ENCODE results near the gene FAM78A. TPM values are rescaled to one million over a fixed set of nuclear protein-coding genes. Genes with fewer than 3 reads are reported as not detected.

Gene FAM78A
- total RNA-seq (2021) (0.84 and 1.7 TPM in 2 replicates), Bru-seq, nascent RNA (percentile 20 among the genes with signal in this experiment), BruChase-seq, experiment 1, labeled RNA remaining after a 2-hour chase (percentile 35 among the genes with signal in this experiment), BruChase-seq, experiment 2, labeled RNA remaining after a 6-hour chase (percentile 36 among the genes with signal in this experiment)
- long read RNA-seq, partial matches to known transcripts, result 0 of 1 reads
- long read RNA-seq, other reads (novel, unspliced or antisense), result 1 of 1 reads

- BruUV-seq (replicated peaks), result no TSS peak
- ChIA-PET POLR2A (ENCODE audit: low non-redundant PET) (no interaction called here), CTCF (no interaction called here)
- TF ChIP-seq EZH2 (IDR thresholded peaks at IDR 0.05; ENCODE audit: borderline replicate concordance, low read depth, low read length, poor library complexity, severe bottlenecking), result no peak
- no peak for TF ChIP-seq CTCF (conservative IDR thresholded peaks at IDR 0.05; ENCODE audit: low read depth, low read length)
- intact Hi-C loops (cut with micrococcal nuclease; ENCODE audit: unreplicated experiment), result no loop called here
- Histone ChIP-seq H3K27me3 (replicated peaks; ENCODE audit: insufficient read depth, low read depth, low read length, poor library complexity) (no peaks in the 10 kb centered on the region), H3K4me1 (ENCODE audit: insufficient read depth, low read length, poor library complexity, severe bottlenecking) (peaks cover 11% of the 10 kb centered on the region), H3K27ac (ENCODE audit: low read depth, low read length, poor library complexity, severe bottlenecking) (no peak within 1 kb of the TSS), H3K4me3 (ENCODE audit: low read depth, low read length, poor library complexity, severe bottlenecking) (peak within 1 kb of the TSS; percentile 72), H3K36me3 (ENCODE audit: insufficient read depth, low read length, poor library complexity, severe bottlenecking) (no peaks in the 10 kb centered on the region), H3K9me3 (ENCODE audit: low read depth, low read length, poor library complexity, severe bottlenecking) (no peaks in the 10 kb centered on the region)
- DNase-seq (ENCODE audit: low spot score), result no peak
Measured at GRCh38 chr9:131276094-131276888, at the start of gene FAM78A. FAM78A (minus strand) TSS chr9:131276510; CDS start chr9:131276179, 331 bp downstream.

DNA sequence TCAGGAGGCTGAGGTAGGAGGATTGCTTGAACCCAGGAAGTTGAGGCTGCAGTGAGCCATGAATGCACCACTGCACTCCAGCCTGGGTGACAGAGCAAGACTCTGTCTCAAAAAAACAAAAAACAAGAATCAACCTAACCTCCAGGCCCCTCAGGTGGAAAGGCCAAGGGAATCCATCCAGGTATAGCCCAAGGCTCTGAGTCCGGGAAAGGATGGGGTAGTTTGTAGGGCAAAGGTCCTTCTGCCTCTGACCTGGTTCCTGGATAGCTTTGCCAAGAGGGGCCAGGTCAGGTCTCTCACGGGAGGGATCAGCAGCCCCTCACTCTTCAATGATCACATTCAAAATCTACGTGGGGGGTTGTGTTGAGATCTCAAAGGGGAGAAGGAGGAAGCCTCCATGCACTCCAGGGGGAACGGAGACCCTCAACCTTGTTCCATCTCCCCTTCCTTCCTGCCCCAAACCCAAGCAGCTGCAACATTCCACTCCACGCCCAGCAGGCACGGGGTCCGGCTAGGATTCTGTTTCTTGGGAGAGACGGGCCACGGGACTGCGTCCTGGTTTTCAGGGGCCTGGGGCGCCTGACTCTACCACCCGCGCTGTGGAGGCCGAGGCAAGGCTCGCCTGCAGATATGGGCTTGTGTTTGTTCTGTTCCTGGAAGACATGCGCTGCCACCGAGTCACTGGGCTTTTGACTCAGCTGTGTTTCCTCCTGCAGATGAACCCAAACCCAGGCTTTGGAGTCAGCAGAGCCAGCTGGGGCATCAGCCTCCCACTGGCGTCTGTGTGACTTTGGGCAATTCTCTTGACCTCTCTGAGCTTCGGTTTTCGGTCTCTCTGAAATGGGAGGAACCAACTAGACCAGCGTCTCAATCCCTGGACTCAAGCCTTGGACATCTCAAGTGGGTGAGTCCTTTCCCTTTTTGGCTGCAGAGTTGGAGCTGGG is 48.7 kb upstream of the FAM78A start:
- Histone ChIP-seq H3K36me3 (ENCODE audit: insufficient read depth, low read length, poor library complexity, severe bottlenecking) (no peaks in the 10 kb centered on the region), H3K4me1 (ENCODE audit: insufficient read depth, low read length, poor library complexity, severe bottlenecking) (no peaks in the 10 kb centered on the region), H3K9me3 (ENCODE audit: low read depth, low read length, poor library complexity, severe bottlenecking) (no peaks in the 10 kb centered on the region), H3K27ac (ENCODE audit: low read depth, low read length, poor library complexity, severe bottlenecking) (no peak overlapping the region), H3K4me3 (ENCODE audit: low read depth, low read length, poor library complexity, severe bottlenecking) (no peak overlapping the region), H3K27me3 (replicated peaks; ENCODE audit: insufficient read depth, low read depth, low read length, poor library complexity) (no peaks in the 10 kb centered on the region)
- intact Hi-C loops (cut with micrococcal nuclease; ENCODE audit: unreplicated experiment), result no loop called here
- no peak for DNase-seq (ENCODE audit: low spot score)
- TF ChIP-seq EZH2 (IDR thresholded peaks at IDR 0.05; ENCODE audit: borderline replicate concordance, low read depth, low read length, poor library complexity, severe bottlenecking) (no peak), CTCF (conservative IDR thresholded peaks at IDR 0.05; ENCODE audit: low read depth, low read length) (no peak)
- POLR2A ChIA-PET (ENCODE audit: low non-redundant PET), result no interaction called here
- CTCF ChIA-PET, result interaction anchor here (0.5 kb wide), 1 partner anchor 141 kb away, joined by 3 read pairs; no protein-coding TSS in a partner anchor
- no TSS peak for BruUV-seq (replicated peaks)

DNA sequence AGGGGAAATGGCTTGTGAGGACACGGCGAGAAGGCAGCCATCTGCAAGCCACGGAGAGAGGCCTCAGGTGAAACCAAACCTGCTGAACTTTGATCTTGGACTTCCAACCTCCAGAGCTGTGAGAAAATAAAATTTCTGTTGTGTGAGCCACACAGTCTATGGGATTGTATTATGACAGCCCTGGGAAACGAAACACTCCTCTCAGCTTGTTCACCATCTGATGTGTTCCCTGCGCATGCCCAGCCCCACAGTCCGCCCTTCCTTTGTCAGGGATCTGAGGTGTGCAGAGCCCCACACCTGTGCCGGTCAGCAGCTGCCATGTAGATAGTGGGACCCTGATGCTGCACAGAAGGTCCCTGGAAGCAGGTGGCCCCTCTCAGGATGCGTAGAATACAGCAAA is 47.3 kb upstream of the FAM78A start:
- no peak for TF ChIP-seq EZH2 (IDR thresholded peaks at IDR 0.05; ENCODE audit: borderline replicate concordance, low read depth, low read length, poor library complexity, severe bottlenecking)
- no peak for TF ChIP-seq CTCF (conservative IDR thresholded peaks at IDR 0.05; ENCODE audit: low read depth, low read length)
- Histone ChIP-seq H3K9me3 (ENCODE audit: low read depth, low read length, poor library complexity, severe bottlenecking) (no peaks in the 10 kb centered on the region), H3K27me3 (replicated peaks; ENCODE audit: insufficient read depth, low read depth, low read length, poor library complexity) (no peaks in the 10 kb centered on the region), H3K27ac (ENCODE audit: low read depth, low read length, poor library complexity, severe bottlenecking) (no peak overlapping the region), H3K4me1 (ENCODE audit: insufficient read depth, low read length, poor library complexity, severe bottlenecking) (no peaks in the 10 kb centered on the region), H3K4me3 (ENCODE audit: low read depth, low read length, poor library complexity, severe bottlenecking) (no peak overlapping the region), H3K36me3 (ENCODE audit: insufficient read depth, low read length, poor library complexity, severe bottlenecking) (no peaks in the 10 kb centered on the region)
- no TSS peak for BruUV-seq (replicated peaks)
- intact Hi-C loops (cut with micrococcal nuclease; ENCODE audit: unreplicated experiment), result no loop called here
- DNase-seq (ENCODE audit: low spot score), result no peak
- ChIA-PET CTCF (no interaction called here), POLR2A (ENCODE audit: low non-redundant PET) (interaction anchor here (0.6 kb wide), 1 partner anchor 56 kb away, joined by 3 read pairs; no protein-coding TSS in a partner anchor)

Data from A673 (cell line).